ENCODE measurements around the gene SCYGR5.

DNA sequence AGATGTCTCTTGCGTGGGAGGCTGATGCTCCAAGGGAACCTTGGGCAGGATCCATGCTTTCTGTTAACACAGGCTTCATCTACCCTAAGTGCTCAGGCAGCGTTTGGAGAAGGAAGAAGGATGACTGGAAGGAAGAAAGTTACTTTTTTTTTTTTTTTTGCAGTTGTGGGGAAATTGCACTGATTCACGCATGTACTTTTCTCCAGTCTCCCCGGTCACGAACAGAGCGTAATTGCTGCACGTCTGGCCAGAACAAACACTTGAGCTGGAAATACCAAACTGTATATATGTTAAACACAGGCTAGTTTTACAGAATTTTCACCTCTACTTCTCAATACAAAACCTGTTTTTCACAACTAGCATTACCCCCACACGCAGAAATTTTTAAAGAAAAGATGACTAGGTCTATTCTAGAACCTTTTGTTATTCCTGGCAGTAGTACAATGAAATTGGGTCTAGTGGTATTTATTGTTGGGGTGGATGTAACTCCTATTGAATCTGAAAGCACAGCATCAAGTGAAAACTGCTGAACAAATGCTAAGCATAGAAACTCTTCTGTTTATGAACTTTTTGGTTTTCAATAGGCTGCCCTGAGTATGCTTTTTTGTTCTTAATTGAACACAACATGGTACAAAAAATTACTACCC is 9.3 kb upstream of the SCYGR5 start:
- no peak for TF ChIP-seq TEAD4 (IDR thresholded peaks at IDR 0.05; ENCODE audit: low read depth, low read length)
- TF ChIP-seq, protein P1, sequence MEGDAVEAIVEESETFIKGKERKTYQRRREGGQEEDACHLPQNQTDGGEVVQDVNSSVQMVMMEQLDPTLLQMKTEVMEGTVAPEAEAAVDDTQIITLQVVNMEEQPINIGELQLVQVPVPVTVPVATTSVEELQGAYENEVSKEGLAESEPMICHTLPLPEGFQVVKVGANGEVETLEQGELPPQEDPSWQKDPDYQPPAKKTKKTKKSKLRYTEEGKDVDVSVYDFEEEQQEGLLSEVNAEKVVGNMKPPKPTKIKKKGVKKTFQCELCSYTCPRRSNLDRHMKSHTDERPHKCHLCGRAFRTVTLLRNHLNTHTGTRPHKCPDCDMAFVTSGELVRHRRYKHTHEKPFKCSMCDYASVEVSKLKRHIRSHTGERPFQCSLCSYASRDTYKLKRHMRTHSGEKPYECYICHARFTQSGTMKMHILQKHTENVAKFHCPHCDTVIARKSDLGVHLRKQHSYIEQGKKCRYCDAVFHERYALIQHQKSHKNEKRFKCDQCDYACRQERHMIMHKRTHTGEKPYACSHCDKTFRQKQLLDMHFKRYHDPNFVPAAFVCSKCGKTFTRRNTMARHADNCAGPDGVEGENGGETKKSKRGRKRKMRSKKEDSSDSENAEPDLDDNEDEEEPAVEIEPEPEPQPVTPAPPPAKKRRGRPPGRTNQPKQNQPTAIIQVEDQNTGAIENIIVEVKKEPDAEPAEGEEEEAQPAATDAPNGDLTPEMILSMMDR (IDR thresholded peaks at IDR 0.05; ENCODE audit: control extremely low read depth in 1 of 3, insufficient read depth in 1 of 3, low read depth in 1 of 3, low read length in 3 of 3): no peak
- no peak for TF ChIP-seq HDAC2 (IDR thresholded peaks at IDR 0.05; ENCODE audit: borderline replicate concordance in 1 of 2, low read depth in 2 of 2, low read length in 2 of 2)
- TF ChIP-seq, protein P2, sequence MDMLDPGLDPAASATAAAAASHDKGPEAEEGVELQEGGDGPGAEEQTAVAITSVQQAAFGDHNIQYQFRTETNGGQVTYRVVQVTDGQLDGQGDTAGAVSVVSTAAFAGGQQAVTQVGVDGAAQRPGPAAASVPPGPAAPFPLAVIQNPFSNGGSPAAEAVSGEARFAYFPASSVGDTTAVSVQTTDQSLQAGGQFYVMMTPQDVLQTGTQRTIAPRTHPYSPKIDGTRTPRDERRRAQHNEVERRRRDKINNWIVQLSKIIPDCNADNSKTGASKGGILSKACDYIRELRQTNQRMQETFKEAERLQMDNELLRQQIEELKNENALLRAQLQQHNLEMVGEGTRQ (IDR thresholded peaks at IDR 0.05; ENCODE audit: low read length): no peak
- no peak for TF ChIP-seq CHD1 (IDR thresholded peaks at IDR 0.05; ENCODE audit: low read depth, low read length)
- no peak for TF ChIP-seq POU5F1 (IDR thresholded peaks at IDR 0.05; ENCODE audit: low read depth, low read length)
- TF ChIP-seq BRCA1 (IDR thresholded peaks at IDR 0.05; ENCODE audit: low read depth, low read length): no peak
- no peak for TF ChIP-seq EP300 (IDR thresholded peaks at IDR 0.05; ENCODE audit: borderline replicate concordance in 1 of 2, low read depth in 2 of 2, low read length in 2 of 2)
